Lower leg skin (tissue), 3 donors: Measurements from ENCODE around the gene ST3GAL5.

ENCODE experiments used
- CTCF ChIP-seq, 3 donors: fragments of 450-650 bp; IDR thresholded peaks; one replicate each; pipeline ENCODE4 v1.5.1; 2016; ENCODE audit warnings: antibody characterized with exemption in 3 of 3, mild to moderate bottlenecking in 3 of 3, moderate library complexity in 2 of 3
- POLR2A ChIP-seq, 2 donors: fragments of 450-650 bp; IDR thresholded peaks; one replicate each; pipeline ENCODE4 v1.6.1; 2016 to 2017; ENCODE audit warnings: antibody characterized with exemption in 2 of 2, mild to moderate bottlenecking in 1 of 2, moderate library complexity in 1 of 2

GRCh38 chr2:85852937-85853498 is 35.8 kb downstream of the ST3GAL5 start:
- no peak for TF ChIP-seq CTCF (IDR thresholded peaks at IDR 0.05)
- no peak for TF ChIP-seq POLR2A (IDR thresholded peaks at IDR 0.05)
